GM10266 (cell line): ENCODE results near the gene FXR2.
A peak's percentile ranks its signal among the peaks of the same experiment; 100 is the strongest.

ENCODE experiments used
- DNase-seq: peaks from one replicate; pipeline ENCODE4 v3.0.0; 2012; ENCODE audit errors: extremely low spot score
- TF ChIP-seq, protein P1 (sequence below): IDR thresholded peaks from 2 replicates; pipeline ENCODE4 v1.5.1; 2012; ENCODE audit warnings: mild to moderate bottlenecking, low read depth; ENCODE audit not compliant: control insufficient read depth, insufficient read depth; ENCODE audit errors: missing control alignments

Gene FXR2

GRCh38 chr17:7557775-7558543 lies 56.7 kb downstream of the FXR2 start:
- TF ChIP-seq, protein P1, sequence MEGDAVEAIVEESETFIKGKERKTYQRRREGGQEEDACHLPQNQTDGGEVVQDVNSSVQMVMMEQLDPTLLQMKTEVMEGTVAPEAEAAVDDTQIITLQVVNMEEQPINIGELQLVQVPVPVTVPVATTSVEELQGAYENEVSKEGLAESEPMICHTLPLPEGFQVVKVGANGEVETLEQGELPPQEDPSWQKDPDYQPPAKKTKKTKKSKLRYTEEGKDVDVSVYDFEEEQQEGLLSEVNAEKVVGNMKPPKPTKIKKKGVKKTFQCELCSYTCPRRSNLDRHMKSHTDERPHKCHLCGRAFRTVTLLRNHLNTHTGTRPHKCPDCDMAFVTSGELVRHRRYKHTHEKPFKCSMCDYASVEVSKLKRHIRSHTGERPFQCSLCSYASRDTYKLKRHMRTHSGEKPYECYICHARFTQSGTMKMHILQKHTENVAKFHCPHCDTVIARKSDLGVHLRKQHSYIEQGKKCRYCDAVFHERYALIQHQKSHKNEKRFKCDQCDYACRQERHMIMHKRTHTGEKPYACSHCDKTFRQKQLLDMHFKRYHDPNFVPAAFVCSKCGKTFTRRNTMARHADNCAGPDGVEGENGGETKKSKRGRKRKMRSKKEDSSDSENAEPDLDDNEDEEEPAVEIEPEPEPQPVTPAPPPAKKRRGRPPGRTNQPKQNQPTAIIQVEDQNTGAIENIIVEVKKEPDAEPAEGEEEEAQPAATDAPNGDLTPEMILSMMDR: no peak
- DNase-seq: peak; percentile 66

GRCh38 chr17:7557147-7557764 lies 57.4 kb downstream of the FXR2 start:
- no peak for DNase-seq
- TF ChIP-seq, protein P1: no peak

GRCh38 chr17:7556627-7557026 lies 58.1 kb downstream of the FXR2 start:
- no peak for DNase-seq
- TF ChIP-seq, protein P1: no peak

DNA sequence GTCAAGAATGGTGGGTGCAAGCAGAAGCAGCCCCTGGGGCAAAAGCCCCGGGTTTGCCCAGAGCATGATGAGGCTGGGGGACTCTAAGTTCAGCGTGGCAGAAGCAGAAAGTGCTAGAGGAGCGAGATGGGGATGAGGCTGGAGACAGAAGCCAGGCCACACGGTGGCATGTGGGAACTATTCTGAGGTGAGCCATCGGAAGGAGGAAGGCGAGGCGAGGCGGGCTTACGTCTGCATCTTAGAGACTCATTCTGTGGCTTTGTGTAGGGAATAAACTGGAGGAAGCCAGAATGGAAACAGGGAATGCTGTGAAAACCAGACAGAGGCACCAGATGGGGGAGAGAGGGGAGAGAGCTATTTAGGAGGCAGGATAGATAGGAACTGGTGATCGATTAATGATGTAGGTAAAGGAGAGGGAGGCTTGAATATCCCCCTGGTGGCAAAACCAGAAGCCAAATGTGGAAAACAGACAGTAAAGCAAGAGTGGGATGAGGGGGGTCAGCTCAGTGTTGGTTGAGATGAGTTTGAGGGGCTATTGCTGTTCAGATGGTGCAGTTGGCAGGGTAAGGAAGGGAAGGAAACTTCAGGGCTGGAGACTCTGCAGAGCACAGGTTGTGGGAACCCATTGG lies 59.3 kb downstream of the FXR2 start:
- TF ChIP-seq, protein P1: no peak
- no peak for DNase-seq

DNA sequence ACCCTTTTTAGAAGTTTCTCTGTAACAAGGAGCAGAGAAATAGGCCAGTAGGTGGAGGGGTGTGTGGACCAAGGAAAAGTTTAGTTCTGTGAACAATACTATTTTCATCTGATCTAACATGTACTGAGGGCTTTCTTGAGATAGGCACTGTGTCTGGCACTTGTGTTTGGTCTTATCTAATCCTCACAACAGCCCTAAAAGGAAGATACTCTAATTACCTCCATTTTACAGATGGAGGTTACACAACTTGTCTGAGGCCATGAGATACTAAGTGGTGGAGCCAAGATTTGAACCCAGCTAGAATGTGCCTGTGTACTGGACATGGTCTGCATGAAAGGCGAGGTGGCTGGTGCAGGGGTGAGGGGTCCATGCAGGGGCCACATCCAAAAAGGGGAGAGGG lies 61.3 kb downstream of the FXR2 start:
- DNase-seq: no peak
- TF ChIP-seq, protein P1: no peak

GRCh38 chr17:7552621-7553051 lies 62.1 kb downstream of the FXR2 start:
- DNase-seq: peak; percentile 75
- TF ChIP-seq, protein P1: no peak

GRCh38 chr17:7551396-7551795 lies 63.3 kb downstream of the FXR2 start:
- no peak for DNase-seq
- TF ChIP-seq, protein P1: no peak
